ENCODE results near the gene ZC3H7B.

The ZC3H7B gene

GRCh38 chr22:41344189-41344788 lies 43.0 kb downstream of the ZC3H7B start:
- peaks cover 10 to 89% (median 57%) of the 10 kb centered on the region in 4 experiments for H3K36me3 ChIP-seq (ENCODE audit: control insufficient read depth in 4 of 4, insufficient read depth in 4 of 4, low read length in 3 of 4)
- ChIA-PET CTCF (interaction anchor here (1.0 to 2.5 kb wide), 3 partner anchors 9 to 102 kb away, joined by 3 to 8 read pairs (median 4); partner anchors contain the start of gene TOB2), POLR2A (no interaction called here)
- H3K4me1 ChIP-seq (ENCODE audit: control extremely low read depth in 1 of 4, control insufficient read depth in 4 of 4, insufficient read depth in 4 of 4, low read length in 3 of 4), result no peaks in the 10 kb centered on the region
- WGBS (ENCODE audit: insufficient coverage), result 97% methylated on average over 10 of the region's 11 CpGs
- no peak overlapping the region for H3K4me3 ChIP-seq (ENCODE audit: control insufficient read depth in 1 of 7, extremely low read depth in 1 of 7, insufficient read depth in 4 of 7, low read depth in 2 of 7, low read length in 6 of 7)
- H3K27ac ChIP-seq (ENCODE audit: insufficient read depth in 1 of 2, low read depth in 1 of 2, low read length in 2 of 2, poor library complexity in 1 of 2, severe bottlenecking in 2 of 2), result no peak overlapping the region
- H3K27me3 ChIP-seq (replicated peaks in 2 of 5; ENCODE audit: control insufficient read depth in 4 of 5, insufficient read depth in 5 of 5, low read length in 4 of 5), result no peaks in the 10 kb centered on the region
- H3K9me3 ChIP-seq (ENCODE audit: control extremely low read depth in 1 of 5, control insufficient read depth in 4 of 5, insufficient read depth in 2 of 5, low read depth in 1 of 5, low read length in 4 of 5), result no peaks in the 10 kb centered on the region
- DNase-seq, result no peak

DNA sequence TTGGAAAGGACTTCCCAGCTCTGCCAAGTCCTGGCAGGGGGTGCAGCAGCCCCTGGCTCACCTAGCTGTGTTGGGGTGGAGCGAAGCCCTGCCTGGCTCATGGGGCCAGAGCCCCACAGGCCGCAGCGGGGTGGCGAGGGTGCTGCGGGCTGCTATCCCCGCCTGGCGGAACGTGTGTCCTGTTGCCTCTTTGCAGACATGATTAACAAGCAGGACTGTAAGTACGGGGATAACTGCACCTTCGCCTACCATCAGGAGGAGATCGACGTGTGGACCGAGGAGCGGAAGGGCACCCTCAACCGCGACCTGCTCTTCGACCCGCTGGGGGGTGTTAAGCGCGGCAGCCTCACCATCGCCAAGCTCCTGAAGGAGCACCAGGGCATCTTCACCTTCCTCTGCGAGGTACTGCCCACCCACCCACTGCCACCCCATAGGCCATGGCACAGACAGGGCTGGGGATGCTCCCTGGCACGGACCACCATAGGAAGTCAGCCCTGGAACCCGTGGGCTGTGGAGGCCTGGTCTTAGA lies 44.5 kb downstream of the ZC3H7B start:
- Histone ChIP-seq H3K4me3 (ENCODE audit: control insufficient read depth in 1 of 7, extremely low read depth in 1 of 7, insufficient read depth in 4 of 7, low read depth in 2 of 7, low read length in 6 of 7) (no peak overlapping the region), H3K27me3 (replicated peaks in 2 of 5; ENCODE audit: control insufficient read depth in 4 of 5, insufficient read depth in 5 of 5, low read length in 4 of 5) (no peaks in the 10 kb centered on the region), H3K27ac (ENCODE audit: insufficient read depth in 1 of 2, low read depth in 1 of 2, low read length in 2 of 2, poor library complexity in 1 of 2, severe bottlenecking in 2 of 2) (no peak overlapping the region), H3K9me3 (ENCODE audit: control extremely low read depth in 1 of 5, control insufficient read depth in 4 of 5, insufficient read depth in 2 of 5, low read depth in 1 of 5, low read length in 4 of 5) (no peaks in the 10 kb centered on the region), H3K36me3 (ENCODE audit: control insufficient read depth in 4 of 4, insufficient read depth in 4 of 4, low read length in 3 of 4) (peaks cover 16 to 90% (median 59%) of the 10 kb centered on the region in 4 experiments), H3K4me1 (ENCODE audit: control extremely low read depth in 1 of 4, control insufficient read depth in 4 of 4, insufficient read depth in 4 of 4, low read length in 3 of 4) (no peaks in the 10 kb centered on the region)
- WGBS (ENCODE audit: insufficient coverage), result 96% methylated on average over 19 of the region's 24 CpGs
- ChIA-PET POLR2A (no interaction called here), CTCF (interaction anchor here (1.0 kb wide), 1 partner anchor 14 kb away, joined by 3 read pairs; no protein-coding TSS in a partner anchor)
- no peak for DNase-seq

GRCh38 chr22:41347066-41347859 lies 45.9 kb downstream of the ZC3H7B start:
- no peaks in the 10 kb centered on the region for H3K4me1 ChIP-seq (ENCODE audit: control extremely low read depth in 1 of 4, control insufficient read depth in 4 of 4, insufficient read depth in 4 of 4, low read length in 3 of 4)
- no peaks in the 10 kb centered on the region for H3K27me3 ChIP-seq (replicated peaks in 2 of 5; ENCODE audit: control insufficient read depth in 4 of 5, insufficient read depth in 5 of 5, low read length in 4 of 5)
- no peak overlapping the region for H3K27ac ChIP-seq (ENCODE audit: insufficient read depth in 1 of 2, low read depth in 1 of 2, low read length in 2 of 2, poor library complexity in 1 of 2, severe bottlenecking in 2 of 2)
- 98% methylated on average over 18 of the region's 18 CpGs for WGBS (ENCODE audit: insufficient coverage)
- H3K4me3 ChIP-seq (ENCODE audit: control insufficient read depth in 1 of 7, extremely low read depth in 1 of 7, insufficient read depth in 4 of 7, low read depth in 2 of 7, low read length in 6 of 7), result no peak overlapping the region
- POLR2A ChIA-PET, result no interaction called here
- CTCF ChIA-PET, result interaction anchor here (1.0 to 1.8 kb wide), 3 partner anchors 13 to 109 kb away, joined by 3 to 4 read pairs (median 3); no protein-coding TSS in a partner anchor
- no peaks in the 10 kb centered on the region for H3K9me3 ChIP-seq (ENCODE audit: control extremely low read depth in 1 of 5, control insufficient read depth in 4 of 5, insufficient read depth in 2 of 5, low read depth in 1 of 5, low read length in 4 of 5)
- peaks cover 22 to 96% (median 65%) of the 10 kb centered on the region in 4 experiments for H3K36me3 ChIP-seq (ENCODE audit: control insufficient read depth in 4 of 4, insufficient read depth in 4 of 4, low read length in 3 of 4)
- no peak for DNase-seq

- CTCF ChIA-PET, result interaction anchor here (0.8 kb wide), 1 partner anchor 165 kb away, joined by 3 read pairs; no protein-coding TSS in a partner anchor
- POLR2A ChIA-PET, result no interaction called here
Measured at GRCh38 chr22:41348964-41349484, 47.7 kb downstream of the ZC3H7B start.

DNA sequence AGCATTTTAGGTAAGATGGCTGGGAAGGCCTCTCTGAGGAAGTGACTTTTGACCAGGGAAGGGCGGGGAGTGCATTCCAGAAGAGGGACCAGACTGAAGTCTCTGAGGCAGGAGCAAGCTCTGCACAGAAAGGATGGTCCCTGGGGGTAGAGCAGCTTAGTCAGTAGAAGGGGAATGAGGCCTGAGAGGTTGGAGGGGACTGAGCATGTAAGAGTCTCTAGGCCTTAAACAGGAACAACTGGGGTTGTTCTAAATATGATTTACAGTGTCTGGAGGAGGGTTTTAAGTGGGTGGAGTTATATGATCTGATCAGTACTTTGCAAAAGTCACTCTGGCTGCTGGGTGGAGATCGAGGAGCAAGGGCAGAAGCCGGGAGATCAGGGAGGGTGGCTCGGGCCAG lies 48.8 kb downstream of the ZC3H7B start:
- Histone ChIP-seq H3K9me3 (ENCODE audit: control extremely low read depth in 1 of 5, control insufficient read depth in 4 of 5, insufficient read depth in 2 of 5, low read depth in 1 of 5, low read length in 4 of 5) (no peaks in the 10 kb centered on the region), H3K4me1 (ENCODE audit: control extremely low read depth in 1 of 4, control insufficient read depth in 4 of 4, insufficient read depth in 4 of 4, low read length in 3 of 4) (no peaks in the 10 kb centered on the region), H3K27ac (ENCODE audit: insufficient read depth in 1 of 2, low read depth in 1 of 2, low read length in 2 of 2, poor library complexity in 1 of 2, severe bottlenecking in 2 of 2) (peak overlapping the region in 1 of 2 experiments; percentile 9), H3K36me3 (ENCODE audit: control insufficient read depth in 4 of 4, insufficient read depth in 4 of 4, low read length in 3 of 4) (peaks cover 30 to 92% (median 67%) of the 10 kb centered on the region in 4 experiments), H3K27me3 (replicated peaks in 2 of 5; ENCODE audit: control insufficient read depth in 4 of 5, insufficient read depth in 5 of 5, low read length in 4 of 5) (no peaks in the 10 kb centered on the region), H3K4me3 (ENCODE audit: control insufficient read depth in 1 of 7, extremely low read depth in 1 of 7, insufficient read depth in 4 of 7, low read depth in 2 of 7, low read length in 6 of 7) (no peak overlapping the region)
- DNase-seq, result no peak
- ChIA-PET CTCF (no interaction called here), POLR2A (no interaction called here)
- WGBS (ENCODE audit: insufficient coverage), result 97% methylated on average over 4 of the region's 4 CpGs

More at GRCh38 chr22:41348964-41349484, 47.7 kb downstream of the ZC3H7B start:
- no peak for DNase-seq
- no peak overlapping the region for H3K4me3 ChIP-seq (ENCODE audit: control insufficient read depth in 1 of 7, extremely low read depth in 1 of 7, insufficient read depth in 4 of 7, low read depth in 2 of 7, low read length in 6 of 7)
- no peaks in the 10 kb centered on the region for H3K9me3 ChIP-seq (ENCODE audit: control extremely low read depth in 1 of 5, control insufficient read depth in 4 of 5, insufficient read depth in 2 of 5, low read depth in 1 of 5, low read length in 4 of 5)
- H3K36me3 ChIP-seq (ENCODE audit: control insufficient read depth in 4 of 4, insufficient read depth in 4 of 4, low read length in 3 of 4), result peaks cover 27 to 92% (median 64%) of the 10 kb centered on the region in 4 experiments
- H3K27me3 ChIP-seq (replicated peaks in 2 of 5; ENCODE audit: control insufficient read depth in 4 of 5, insufficient read depth in 5 of 5, low read length in 4 of 5), result no peaks in the 10 kb centered on the region
- no peak overlapping the region for H3K27ac ChIP-seq (ENCODE audit: insufficient read depth in 1 of 2, low read depth in 1 of 2, low read length in 2 of 2, poor library complexity in 1 of 2, severe bottlenecking in 2 of 2)
- WGBS (ENCODE audit: insufficient coverage), result 97% methylated on average over 21 of the region's 22 CpGs
- H3K4me1 ChIP-seq (ENCODE audit: control extremely low read depth in 1 of 4, control insufficient read depth in 4 of 4, insufficient read depth in 4 of 4, low read length in 3 of 4), result no peaks in the 10 kb centered on the region

- Histone ChIP-seq H3K36me3 (ENCODE audit: control insufficient read depth in 4 of 4, insufficient read depth in 4 of 4, low read length in 3 of 4) (peaks cover 30 to 94% (median 72%) of the 10 kb centered on the region in 4 experiments), H3K27ac (ENCODE audit: insufficient read depth in 1 of 2, low read depth in 1 of 2, low read length in 2 of 2, poor library complexity in 1 of 2, severe bottlenecking in 2 of 2) (no peak overlapping the region), H3K9me3 (ENCODE audit: control extremely low read depth in 1 of 5, control insufficient read depth in 4 of 5, insufficient read depth in 2 of 5, low read depth in 1 of 5, low read length in 4 of 5) (no peaks in the 10 kb centered on the region), H3K4me3 (ENCODE audit: control insufficient read depth in 1 of 7, extremely low read depth in 1 of 7, insufficient read depth in 4 of 7, low read depth in 2 of 7, low read length in 6 of 7) (no peak overlapping the region), H3K27me3 (replicated peaks in 2 of 5; ENCODE audit: control insufficient read depth in 4 of 5, insufficient read depth in 5 of 5, low read length in 4 of 5) (no peaks in the 10 kb centered on the region), H3K4me1 (ENCODE audit: control extremely low read depth in 1 of 4, control insufficient read depth in 4 of 4, insufficient read depth in 4 of 4, low read length in 3 of 4) (no peaks in the 10 kb centered on the region)
- ChIA-PET CTCF (interaction anchor here (1.0 kb wide), 1 partner anchor 37 kb away, joined by 3 read pairs; no protein-coding TSS in a partner anchor), POLR2A (no interaction called here)
- WGBS (ENCODE audit: insufficient coverage), result 100% methylated on average over 2 of the region's 5 CpGs
- no peak for DNase-seq
Measured at GRCh38 chr22:41351011-41351410, 49.7 kb downstream of the ZC3H7B start.
